ENCODE results near the gene SMPD4.
"Not testable (repeated sequence)": the region's sequence is repeated elsewhere in the genome, so short reads cannot be mapped to it uniquely, and the experiment has no call there.

GRCh38 chr2:130162486-130162885 lies 18.9 kb downstream of the SMPD4 start:
- not testable (repeated sequence) for TF ChIP-seq POLR2A, CTCF (IDR thresholded peaks at IDR 0.05)
